Smooth muscle cell of the umbilical artery (primary cell): Measurements from ENCODE around the gene SENP2. TPM values are rescaled to one million over a fixed set of nuclear protein-coding genes. Genes with fewer than 3 reads are reported as not detected.

ENCODE experiments used
- total RNA-seq: library from RNA; depleted of rRNA; stranded (reverse); fragments of >200 nt; gene quantifications from 2 replicates; pipeline ENCODE4 v1.2.3, GENCODE V29; 2014

Gene SENP2
- total RNA-seq = 49.6 and 50.5 TPM in 2 replicates

GRCh38 chr3:185585859-185586685, at the start of gene SENP2:
Gene SENP2 (plus strand): TSS chr3:185586295. CDS start chr3:185586414, 119 bp downstream.

GRCh38 chr3:185552358-185552877, 33.7 kb upstream of the SENP2 start, which contains the start of gene LIPH:
Gene LIPH (minus strand): TSS chr3:185552588. CDS start chr3:185552471, 117 bp downstream.

Other genes with a start within 250 kb of the SENP2 start
- 15.8 and 19.3 TPM in 2 replicates for gene MAP3K13, start 223.2 kb upstream of the SENP2 start, total RNA-seq
- gene TMEM41A, start 87.3 kb upstream of the SENP2 start, total RNA-seq = 9.5 and 13.4 TPM in 2 replicates
- not detected in 2 replicates for gene LIPH, start 33.7 kb upstream of the SENP2 start, total RNA-seq
- gene IGF2BP2, start 238.7 kb downstream of the SENP2 start, total RNA-seq = 40.7 and 82.7 TPM in 2 replicates